Activated CD4-positive, CD25-positive, alpha-beta regulatory T cell treated with anti-CD3 and anti-CD28 coated beads, Interleukin-2, amount 50 U/mL, for 16 hours (primary cell): Measurements from ENCODE around the gene TCF7L1.
"Not testable (repeated sequence)": the region's sequence is repeated elsewhere in the genome, so short reads cannot be mapped to it uniquely, and the experiment has no call there.

Experiments used
- DNase-seq: peaks from one replicate; pipeline ENCODE4 v3.0.0-alpha.2; 2020; ENCODE audit warnings: low read depth, low spot score

Gene TCF7L1

GRCh38 chr2:85184231-85184630 is 51.0 kb downstream of the TCF7L1 start:
- no peak for DNase-seq

GRCh38 chr2:85184990-85185389 is 51.8 kb downstream of the TCF7L1 start:
- no peak for DNase-seq

- DNase-seq: no peak
Measured at GRCh38 chr2:85185431-85185940, 52.3 kb downstream of the TCF7L1 start.

- no peak for DNase-seq
Measured at GRCh38 chr2:85187069-85187468, 53.9 kb downstream of the TCF7L1 start.

GRCh38 chr2:85188852-85189251 is 55.7 kb downstream of the TCF7L1 start:
- no peak for DNase-seq

- DNase-seq: no peak
Measured at GRCh38 chr2:85189606-85190270, 56.5 kb downstream of the TCF7L1 start.

- no peak for DNase-seq
Measured at GRCh38 chr2:85191157-85191556, 58.0 kb downstream of the TCF7L1 start.

- DNase-seq: no peak
Measured at GRCh38 chr2:85194780-85195480, 61.7 kb downstream of the TCF7L1 start.

- no peak for DNase-seq
Measured at GRCh38 chr2:85195956-85196355, 62.8 kb downstream of the TCF7L1 start.

- no peak for DNase-seq
Measured at GRCh38 chr2:85199698-85200097, 66.5 kb downstream of the TCF7L1 start.

GRCh38 chr2:85209887-85210286 is 76.7 kb downstream of the TCF7L1 start:
- DNase-seq: no peak

- no peak for DNase-seq
Measured at GRCh38 chr2:85210511-85210910, 77.3 kb downstream of the TCF7L1 start.

- not testable (repeated sequence) for DNase-seq
Measured at GRCh38 chr2:85211606-85212005, 78.4 kb downstream of the TCF7L1 start.

GRCh38 chr2:85212841-85213240 is 79.6 kb downstream of the TCF7L1 start:
- DNase-seq: no peak

GRCh38 chr2:85213404-85213803 is 80.2 kb downstream of the TCF7L1 start:
- DNase-seq: no peak

GRCh38 chr2:85213901-85214512 is 80.8 kb downstream of the TCF7L1 start:
- no peak for DNase-seq

- no peak for DNase-seq
Measured at GRCh38 chr2:85215081-85215447, 81.9 kb downstream of the TCF7L1 start.

- DNase-seq: no peak
Measured at GRCh38 chr2:85215448-85216401, 82.5 kb downstream of the TCF7L1 start.

- DNase-seq: no peak
Measured at GRCh38 chr2:85216927-85217326, 83.7 kb downstream of the TCF7L1 start.

GRCh38 chr2:85221067-85221691 is 88.0 kb downstream of the TCF7L1 start:
- no peak for DNase-seq

GRCh38 chr2:85222792-85223191 is 89.6 kb downstream of the TCF7L1 start:
- no peak for DNase-seq
